Naive thymus-derived CD4-positive, alpha-beta T cell (primary cell): ENCODE measurements around the gene PIANP. TPM values are rescaled to one million over a fixed set of nuclear protein-coding genes. Genes with fewer than 3 reads are reported as not detected.

Experiments
- ATAC-seq: fragments of 150-1000 bp; cut with Tn5 transposase; 2 replicates; pipeline ENCODE4 v1.10.0; 2021; ENCODE audit warnings: mild to moderate bottlenecking, moderate library complexity
- CTCF ChIA-PET: fragments of 350-600 bp; sonication (Branson Sonifier 250); formaldehyde crosslinking; loops from one replicate; lab custom pipeline; 2021; ENCODE audit warnings: antibody characterized with exemption; lab: Charles Lee
- POLR2A ChIA-PET: fragments of 350-600 bp; sonication (Branson Sonifier 250); formaldehyde crosslinking; loops from one replicate; lab custom pipeline; 2021; ENCODE audit warnings: antibody characterized with exemption, inconsistent platforms; lab: Charles Lee
- DNase-seq, 9 donors: peaks; one replicate each; pipeline versions ENCODE4 v3.0.0 to v3.0.0-alpha.2; 2020 to 2022; ENCODE audit warnings: mixed read lengths in 1 of 9
- H3K27ac ChIP-seq: one replicate; pipeline ENCODE4 v1.7.0; 2013; ENCODE audit warnings: mild to moderate bottlenecking, low read depth, low read length, moderate library complexity
- H3K27me3 ChIP-seq, 2 donors: one replicate each; pipeline ENCODE4 v1.7.0; 2013; ENCODE audit warnings: low read length in 2 of 2, mild to moderate bottlenecking in 2 of 2, moderate library complexity in 2 of 2; ENCODE audit not compliant: control insufficient read depth in 2 of 2, insufficient read depth in 2 of 2
- H3K36me3 ChIP-seq, 3 experiments: 1 replicate in 2 of 3; 2 replicates in 1 of 3; pipeline ENCODE4 v1.7.0; 2013; ENCODE audit warnings: low read length in 3 of 3, mild to moderate bottlenecking in 3 of 3, moderate library complexity in 1 of 3; ENCODE audit not compliant: insufficient read depth in 3 of 3, control insufficient read depth in 2 of 3
- H3K4me1 ChIP-seq, 2 donors: one replicate each; pipeline ENCODE4 v1.7.0; 2013; ENCODE audit warnings: low read length in 2 of 2, mild to moderate bottlenecking in 2 of 2, moderate library complexity in 1 of 2; ENCODE audit not compliant: control insufficient read depth in 2 of 2, insufficient read depth in 2 of 2
- H3K4me3 ChIP-seq: 2 replicates; pipeline ENCODE4 v1.7.0; 2013; ENCODE audit warnings: mild to moderate bottlenecking, low read length
- H3K9me3 ChIP-seq, 3 experiments: 1 replicate in 2 of 3; 2 replicates in 1 of 3; pipeline ENCODE4 v1.7.0; 2013; ENCODE audit warnings: low read length in 3 of 3; ENCODE audit not compliant: control insufficient read depth in 2 of 3
- H3K27ac Mint-ChIP-seq, 9 donors: one replicate each; pipeline ENCODE4 v1.8.0; 2020 to 2022; ENCODE audit warnings: mixed read lengths in 9 of 9, mild to moderate bottlenecking in 8 of 9, moderate library complexity in 5 of 9, inconsistent platforms in 2 of 9
- H3K27me3 Mint-ChIP-seq, 5 donors: one replicate each; pipeline ENCODE4 v1.8.0; 2021 to 2022; ENCODE audit warnings: mixed read lengths in 5 of 5, mild to moderate bottlenecking in 1 of 5
- H3K36me3 Mint-ChIP-seq, 5 donors: one replicate each; pipeline ENCODE4 v1.8.0; 2020 to 2022; ENCODE audit warnings: mixed read lengths in 5 of 5, mild to moderate bottlenecking in 3 of 5, inconsistent platforms in 1 of 5
- H3K4me1 Mint-ChIP-seq, 7 donors: one replicate each; pipeline ENCODE4 v1.8.0; 2020 to 2022; ENCODE audit warnings: mixed read lengths in 7 of 7, mild to moderate bottlenecking in 3 of 7, inconsistent platforms in 1 of 7
- H3K4me3 Mint-ChIP-seq, 10 donors: one replicate each; pipeline ENCODE4 v1.8.0; 2020 to 2022; ENCODE audit warnings: mild to moderate bottlenecking in 10 of 10, mixed read lengths in 10 of 10, moderate library complexity in 6 of 10, inconsistent platforms in 2 of 10
- H3K9me3 Mint-ChIP-seq, 11 donors: one replicate each; pipeline ENCODE4 v1.8.0; 2020 to 2022; ENCODE audit warnings: mixed read lengths in 11 of 11, mild to moderate bottlenecking in 4 of 11, inconsistent platforms in 1 of 11, moderate library complexity in 1 of 11
- intact Hi-C, 2 donors: fragments of 100-400 bp; cut with micrococcal nuclease; formaldehyde crosslinking; loops; one replicate each; pipeline ENCODE4 v1.15.1; 2023
- polyA plus RNA-seq, 2 donors: library from polyadenylated mRNA; unstranded; fragments of 300-500 nt; fragmentation: Illumina TruSeq; gene quantifications; one replicate each; pipeline ENCODE4 v1.2.3, GENCODE V29; 2021
- total RNA-seq, 6 experiments: library from RNA in 5 of 6; stranded (reverse) in 5 of 6; gene quantifications; 1 replicate in 5 of 6; 2 replicates in 1 of 6; pipeline ENCODE4 v1.2.3 and lab custom pipeline; 2021 to 2026

PIANP gene
- total and polyA plus RNA-seq, 7 experiments from 2014 or later: 0.22 to 1.7 (median 0.84) TPM; not detected in 1

GRCh38 chr12:6662602-6662905, 38.1 kb downstream of the PIANP start:
- Histone ChIP-seq H3K36me3 (peaks cover 0 to 18% (median 6%) of the 10 kb centered on the region in 3 experiments), H3K27me3 (no peaks in the 10 kb centered on the region), H3K9me3 (no peaks in the 10 kb centered on the region), H3K27ac (peak overlapping the region; percentile 80), H3K4me3 (peak overlapping the region; percentile 92), H3K4me1 (peaks cover 15 to 16% of the 10 kb centered on the region in 2 donors)
- Mint-ChIP-seq H3K27me3 (peaks cover 0 to 2% (median 0%) of the 10 kb centered on the region in 5 donors), H3K36me3 (peaks cover 0 to 26% (median 6%) of the 10 kb centered on the region in 5 donors), H3K4me3 (peak overlapping the region; percentile 92 to 99 (median 96)), H3K9me3 (peaks cover 0 to 2% (median 0%) of the 10 kb centered on the region in 11 donors), H3K27ac (peak overlapping the region; percentile 91 to 99 (median 96)), H3K4me1 (peaks cover 18 to 50% (median 39%) of the 10 kb centered on the region in 7 donors)
- ATAC-seq (peak; percentile 65), DNase-seq (no peak)
- CTCF ChIA-PET: no interaction called here
- intact Hi-C loops: loop anchor here in 1 of 2 donors (2.0 to 10.0 kb wide), 3 partner anchors 30 to 238 kb away; no protein-coding TSS in a partner anchor
- POLR2A ChIA-PET: interaction anchor here (0.9 to 1.7 kb wide), 2 partner anchors 27 to 50 kb away, joined by 5 to 6 read pairs; partner anchors contain the start of gene ZNF384

- Mint-ChIP-seq H3K4me1 (peaks cover 5 to 29% (median 16%) of the 10 kb centered on the region in 7 donors), H3K9me3 (no peaks in the 10 kb centered on the region), H3K27me3 (no peaks in the 10 kb centered on the region), H3K36me3 (peaks cover 4 to 46% (median 27%) of the 10 kb centered on the region in 5 donors), H3K4me3 (no peak overlapping the region), H3K27ac (peak overlapping the region in 2 of 9 donors; percentile 17 to 26)
- Histone ChIP-seq H3K27me3 (no peaks in the 10 kb centered on the region), H3K4me3 (no peak overlapping the region), H3K9me3 (no peaks in the 10 kb centered on the region), H3K36me3 (peaks cover 8 to 71% (median 29%) of the 10 kb centered on the region in 3 experiments), H3K27ac (no peak overlapping the region), H3K4me1 (no peaks in the 10 kb centered on the region)
- POLR2A ChIA-PET: interaction anchor here (1.0 kb wide), 1 partner anchor 40 kb away, joined by 3 read pairs; no protein-coding TSS in a partner anchor
- intact Hi-C loops: no loop called here
- CTCF ChIA-PET: no interaction called here
- DNase-seq (no peak), ATAC-seq (no peak)
Measured at GRCh38 chr12:6653987-6654386, 46.6 kb downstream of the PIANP start.

GRCh38 chr12:6653342-6653741, 47.3 kb downstream of the PIANP start:
- Histone ChIP-seq H3K27ac (no peak overlapping the region), H3K4me1 (no peaks in the 10 kb centered on the region), H3K4me3 (no peak overlapping the region), H3K9me3 (no peaks in the 10 kb centered on the region), H3K27me3 (no peaks in the 10 kb centered on the region), H3K36me3 (peaks cover 8 to 69% (median 29%) of the 10 kb centered on the region in 3 experiments)
- DNase-seq: no peak
- H3K4me1 Mint-ChIP-seq: peaks cover 2 to 23% (median 9%) of the 10 kb centered on the region in 7 donors
- intact Hi-C loops: no loop called here
- no peak overlapping the region for H3K27ac Mint-ChIP-seq
- H3K9me3 Mint-ChIP-seq: no peaks in the 10 kb centered on the region
- POLR2A ChIA-PET: interaction anchor here (0.7 kb wide), 1 partner anchor 23 kb away, joined by 3 read pairs; no protein-coding TSS in a partner anchor
- no peak for ATAC-seq
- no peaks in the 10 kb centered on the region for H3K27me3 Mint-ChIP-seq
- CTCF ChIA-PET: no interaction called here
- H3K4me3 Mint-ChIP-seq: no peak overlapping the region
- H3K36me3 Mint-ChIP-seq: peaks cover 4 to 41% (median 24%) of the 10 kb centered on the region in 5 donors

GRCh38 chr12:6652391-6652790, 48.2 kb downstream of the PIANP start:
- Histone ChIP-seq H3K27ac (no peak overlapping the region), H3K36me3 (peaks cover 8 to 66% (median 32%) of the 10 kb centered on the region in 3 experiments), H3K9me3 (no peaks in the 10 kb centered on the region), H3K4me1 (no peaks in the 10 kb centered on the region), H3K4me3 (no peak overlapping the region), H3K27me3 (no peaks in the 10 kb centered on the region)
- H3K27me3 Mint-ChIP-seq: no peaks in the 10 kb centered on the region
- no peaks in the 10 kb centered on the region for H3K9me3 Mint-ChIP-seq
- intact Hi-C loops: no loop called here
- CTCF ChIA-PET: no interaction called here
- DNase-seq (no peak), ATAC-seq (no peak)
- peak overlapping the region in 3 of 9 donors; percentile 23 to 54 (median 41) for H3K27ac Mint-ChIP-seq
- H3K4me1 Mint-ChIP-seq: peaks cover 2 to 19% (median 9%) of the 10 kb centered on the region in 7 donors
- H3K4me3 Mint-ChIP-seq: no peak overlapping the region
- POLR2A ChIA-PET: interaction anchor here (0.6 to 0.7 kb wide), 2 partner anchors 9 to 22 kb away, joined by 3 read pairs; no protein-coding TSS in a partner anchor
- peaks cover 4 to 41% (median 28%) of the 10 kb centered on the region in 5 donors for H3K36me3 Mint-ChIP-seq

GRCh38 chr12:6650832-6651231, 49.8 kb downstream of the PIANP start:
- Histone ChIP-seq H3K27me3 (no peaks in the 10 kb centered on the region), H3K9me3 (no peaks in the 10 kb centered on the region), H3K27ac (no peak overlapping the region), H3K4me3 (no peak overlapping the region), H3K36me3 (peaks cover 4 to 55% (median 24%) of the 10 kb centered on the region in 3 experiments), H3K4me1 (peaks cover 0 to 5% of the 10 kb centered on the region in 2 donors)
- ATAC-seq (no peak), DNase-seq (no peak)
- intact Hi-C loops: no loop called here
- no peaks in the 10 kb centered on the region for H3K27me3 Mint-ChIP-seq
- ChIA-PET CTCF (no interaction called here), POLR2A (no interaction called here)
- H3K27ac Mint-ChIP-seq: no peak overlapping the region
- H3K4me3 Mint-ChIP-seq: no peak overlapping the region
- H3K36me3 Mint-ChIP-seq: peaks cover 4 to 43% (median 26%) of the 10 kb centered on the region in 5 donors
- H3K4me1 Mint-ChIP-seq: peaks cover 11 to 25% (median 14%) of the 10 kb centered on the region in 7 donors
- H3K9me3 Mint-ChIP-seq: no peaks in the 10 kb centered on the region

- Histone ChIP-seq H3K27ac (peak within 1 kb of the TSS; percentile 37), H3K4me1 (peaks cover 0 to 5% of the 10 kb centered on the region in 2 donors), H3K27me3 (no peaks in the 10 kb centered on the region), H3K36me3 (peaks cover 0 to 28% (median 16%) of the 10 kb centered on the region in 3 experiments), H3K9me3 (peaks cover 0 to 8% (median 0%) of the 10 kb centered on the region in 3 experiments), H3K4me3 (peak within 1 kb of the TSS; percentile 43)
- POLR2A ChIA-PET: interaction anchor here (0.5 to 2.1 kb wide), 5 partner anchors 9 to 27 kb away, joined by 3 to 6 read pairs (median 4); no protein-coding TSS in a partner anchor
- peaks cover 0 to 25% (median 4%) of the 10 kb centered on the region in 11 donors for H3K9me3 Mint-ChIP-seq
- H3K27ac Mint-ChIP-seq: peak within 1 kb of the TSS in 6 of 9 donors; percentile 16 to 89 (median 62)
- H3K27me3 Mint-ChIP-seq: peaks cover 0 to 3% (median 0%) of the 10 kb centered on the region in 5 donors
- DNase-seq (peak in 4 of 9 donors; percentile 19 to 64 (median 29)), ATAC-seq (peak; percentile 84)
- CTCF ChIA-PET: interaction anchor here (4.2 kb wide), 1 partner anchor 27 kb away, joined by 18 read pairs; no protein-coding TSS in a partner anchor
- intact Hi-C loops: loop anchor here in 1 of 2 donors (2.0 kb wide), 1 partner anchor 14 kb away; no protein-coding TSS in a partner anchor
- H3K36me3 Mint-ChIP-seq: peaks cover 9 to 49% (median 32%) of the 10 kb centered on the region in 5 donors
- H3K4me1 Mint-ChIP-seq: peaks cover 15 to 26% (median 18%) of the 10 kb centered on the region in 7 donors
- peak within 1 kb of the TSS; percentile 70 to 88 (median 76) for H3K4me3 Mint-ChIP-seq
Measured at GRCh38 chr12:6647083-6647604, 53.5 kb downstream of the PIANP start, which contains the start of gene ACRBP. Gene ACRBP, minus strand, starts transcription at chr12:6647432. Its CDS starts 66 bp downstream, at chr12:6647366.
